Right atrium auricular region (tissue), 2 donors: Measurements from ENCODE around the gene FMO3. TPM values are rescaled to one million over a fixed set of nuclear protein-coding genes. Genes with fewer than 3 reads are reported as not detected.

Source experiments
- DNase-seq: peaks from one replicate; pipeline ENCODE4 v3.0.0-alpha.2; 2019; ENCODE audit warnings: low spot score
- H3K27ac ChIP-seq, 2 donors: fragments of 200-600 bp; sonication (generic); 1 replicate in 1 of 2; 2 replicates in 1 of 2; pipeline ENCODE4 v1.5.1; 2016 to 2019
- H3K27me3 ChIP-seq, 2 donors: fragments of 200-600 bp; sonication (generic); one replicate each; pipeline versions ENCODE4 v1.5.1 to v1.6.0; 2017 to 2019
- H3K36me3 ChIP-seq: fragments of 200-600 bp; sonication (generic); one replicate; pipeline ENCODE4 v1.5.1; 2016
- H3K4me1 ChIP-seq, 2 donors: fragments of 200-600 bp; sonication (generic); one replicate each; pipeline versions ENCODE4 v1.5.1 to v1.6.0; 2017 to 2019
- H3K4me3 ChIP-seq, 2 donors: fragments of 200-600 bp; sonication (generic); 1 replicate in 1 of 2; 2 replicates in 1 of 2; pipeline ENCODE4 v1.5.1; 2017 to 2019; ENCODE audit warnings: mild to moderate bottlenecking in 1 of 2, moderate library complexity in 1 of 2
- H3K9me3 ChIP-seq, 2 donors: fragments of 200-600 bp; sonication (generic); one replicate each; pipeline ENCODE4 v1.5.1; 2019
- total RNA-seq, 2 donors: library from RNA; depleted of rRNA; stranded (reverse); fragments of >200 nt; gene quantifications; one replicate each; pipeline ENCODE4 v1.1.0, GENCODE V29; 2016
- TF ChIP-seq, protein P1 (sequence below), 2 donors: fragments of 200-600 bp; sonication (generic); IDR thresholded peaks; one replicate each; pipeline ENCODE4 v1.5.1; 2019; ENCODE audit warnings: antibody characterized with exemption in 2 of 2

The FMO3 gene
- total RNA-seq, 2 donors from 2014 or later, result 2.4 TPM

DNA sequence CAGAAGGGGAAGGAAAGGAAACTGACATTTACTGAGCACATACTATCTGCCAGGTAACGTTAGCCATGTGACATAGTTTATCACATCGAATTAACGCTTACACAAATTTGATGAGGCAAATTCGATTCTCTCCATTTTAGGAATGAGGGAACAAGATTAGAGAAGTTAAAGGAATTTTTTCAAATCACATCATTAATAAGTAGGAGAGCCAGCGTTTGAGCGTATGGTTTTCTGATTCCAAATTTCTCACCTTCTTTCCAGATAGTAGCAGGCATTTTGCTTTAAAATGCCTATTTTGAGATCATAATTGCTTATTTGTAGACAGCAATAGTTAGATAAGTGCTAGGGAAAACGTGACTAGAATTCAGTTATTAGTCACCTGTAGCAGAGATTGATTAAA lies 19.3 kb downstream of the FMO3 start:
- Histone ChIP-seq H3K36me3 (no peaks in the 10 kb centered on the region), H3K4me3 (no peak overlapping the region), H3K27ac (peak overlapping the region in 1 of 2 donors; percentile 6), H3K9me3 (no peaks in the 10 kb centered on the region), H3K4me1 (peaks cover 0 to 8% of the 10 kb centered on the region in 2 donors), H3K27me3 (no peaks in the 10 kb centered on the region)
- TF ChIP-seq, protein P1, sequence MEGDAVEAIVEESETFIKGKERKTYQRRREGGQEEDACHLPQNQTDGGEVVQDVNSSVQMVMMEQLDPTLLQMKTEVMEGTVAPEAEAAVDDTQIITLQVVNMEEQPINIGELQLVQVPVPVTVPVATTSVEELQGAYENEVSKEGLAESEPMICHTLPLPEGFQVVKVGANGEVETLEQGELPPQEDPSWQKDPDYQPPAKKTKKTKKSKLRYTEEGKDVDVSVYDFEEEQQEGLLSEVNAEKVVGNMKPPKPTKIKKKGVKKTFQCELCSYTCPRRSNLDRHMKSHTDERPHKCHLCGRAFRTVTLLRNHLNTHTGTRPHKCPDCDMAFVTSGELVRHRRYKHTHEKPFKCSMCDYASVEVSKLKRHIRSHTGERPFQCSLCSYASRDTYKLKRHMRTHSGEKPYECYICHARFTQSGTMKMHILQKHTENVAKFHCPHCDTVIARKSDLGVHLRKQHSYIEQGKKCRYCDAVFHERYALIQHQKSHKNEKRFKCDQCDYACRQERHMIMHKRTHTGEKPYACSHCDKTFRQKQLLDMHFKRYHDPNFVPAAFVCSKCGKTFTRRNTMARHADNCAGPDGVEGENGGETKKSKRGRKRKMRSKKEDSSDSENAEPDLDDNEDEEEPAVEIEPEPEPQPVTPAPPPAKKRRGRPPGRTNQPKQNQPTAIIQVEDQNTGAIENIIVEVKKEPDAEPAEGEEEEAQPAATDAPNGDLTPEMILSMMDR (IDR thresholded peaks at IDR 0.05), result no peak
- DNase-seq, result no peak

DNA sequence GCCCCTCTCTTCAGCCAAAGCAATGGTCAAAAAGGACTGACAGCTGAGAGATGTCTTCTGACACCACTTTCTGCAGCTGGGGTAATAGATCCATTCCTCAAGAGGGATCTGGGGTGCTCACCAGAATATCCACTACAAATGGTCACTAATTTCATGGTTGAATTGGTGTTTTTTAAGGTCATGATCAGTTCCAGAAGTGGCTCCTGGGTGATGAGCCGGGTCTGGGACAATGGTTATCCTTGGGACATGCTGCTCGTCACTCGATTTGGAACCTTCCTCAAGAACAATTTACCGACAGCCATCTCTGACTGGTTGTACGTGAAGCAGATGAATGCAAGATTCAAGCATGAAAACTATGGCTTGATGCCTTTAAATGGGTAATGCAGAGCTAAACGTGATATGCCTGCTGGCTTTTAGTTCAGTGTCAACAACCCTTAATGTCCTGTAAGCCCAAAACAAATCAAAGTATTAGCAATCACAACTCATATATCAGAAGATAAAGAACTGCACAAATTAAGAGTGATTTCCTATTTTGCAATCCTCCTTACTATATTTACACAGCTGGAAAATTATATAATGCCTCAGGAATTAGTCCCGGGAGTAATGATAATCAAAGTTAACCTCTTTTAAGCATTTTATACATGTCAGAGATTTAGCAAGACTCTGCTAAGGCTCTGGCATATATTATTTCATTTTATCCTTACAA lies 20.1 kb downstream of the FMO3 start:
- no peaks in the 10 kb centered on the region for H3K36me3 ChIP-seq
- H3K9me3 ChIP-seq, result no peaks in the 10 kb centered on the region
- H3K27ac ChIP-seq, result peak overlapping the region; percentile 6 to 61
- TF ChIP-seq, protein P1 (IDR thresholded peaks at IDR 0.05), result no peak
- no peaks in the 10 kb centered on the region for H3K27me3 ChIP-seq
- H3K4me3 ChIP-seq, result no peak overlapping the region
- no peak for DNase-seq
- peaks cover 0 to 8% of the 10 kb centered on the region in 2 donors for H3K4me1 ChIP-seq

DNA sequence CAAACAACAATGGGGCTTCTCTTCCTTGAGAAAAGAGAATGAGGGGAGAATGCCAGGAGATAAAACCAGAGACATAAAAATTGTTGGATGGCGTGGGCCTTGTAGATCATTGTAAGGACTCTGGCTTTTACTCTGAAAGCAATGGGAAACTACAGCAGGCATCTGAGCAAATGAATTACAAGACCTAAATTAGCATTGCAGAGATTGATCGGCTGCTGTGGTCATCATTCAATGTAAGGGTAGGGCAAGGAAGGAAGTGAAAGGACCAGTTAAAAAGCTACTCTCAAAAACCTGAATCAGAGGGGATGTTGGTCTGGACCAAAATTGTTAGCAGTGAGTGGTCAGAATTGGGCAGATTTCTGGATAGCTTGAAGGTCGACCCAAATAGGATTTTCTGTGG lies 21.4 kb downstream of the FMO3 start:
- Histone ChIP-seq H3K27ac (peak overlapping the region in 1 of 2 donors; percentile 61), H3K27me3 (no peaks in the 10 kb centered on the region), H3K4me3 (no peak overlapping the region), H3K9me3 (no peaks in the 10 kb centered on the region), H3K36me3 (no peaks in the 10 kb centered on the region), H3K4me1 (peaks cover 0 to 8% of the 10 kb centered on the region in 2 donors)
- DNase-seq, result no peak
- TF ChIP-seq, protein P1 (IDR thresholded peaks at IDR 0.05), result no peak

DNA sequence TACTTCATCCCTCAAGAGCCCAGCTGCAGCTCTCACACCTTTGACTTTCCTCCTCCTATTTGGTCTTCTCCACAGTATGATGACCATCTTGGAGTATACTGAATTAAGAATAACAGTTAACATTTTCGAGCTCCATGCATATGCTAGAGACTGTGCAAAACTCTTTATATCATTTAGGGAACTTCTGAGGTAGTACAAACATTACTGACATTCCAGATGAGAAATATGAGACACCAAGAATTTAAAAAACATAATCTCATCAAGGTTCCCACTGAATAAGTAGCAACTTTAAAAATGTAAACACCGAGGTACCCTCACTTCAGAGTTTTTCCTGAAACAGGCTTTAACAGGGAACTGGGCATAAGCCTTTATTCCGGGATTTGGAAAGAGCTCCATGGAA lies 22.7 kb downstream of the FMO3 start:
- Histone ChIP-seq H3K9me3 (no peaks in the 10 kb centered on the region), H3K27me3 (no peaks in the 10 kb centered on the region), H3K36me3 (no peaks in the 10 kb centered on the region), H3K4me3 (no peak overlapping the region), H3K27ac (no peak overlapping the region), H3K4me1 (peaks cover 0 to 4% of the 10 kb centered on the region in 2 donors)
- TF ChIP-seq, protein P1 (IDR thresholded peaks at IDR 0.05), result no peak
- no peak for DNase-seq

DNA sequence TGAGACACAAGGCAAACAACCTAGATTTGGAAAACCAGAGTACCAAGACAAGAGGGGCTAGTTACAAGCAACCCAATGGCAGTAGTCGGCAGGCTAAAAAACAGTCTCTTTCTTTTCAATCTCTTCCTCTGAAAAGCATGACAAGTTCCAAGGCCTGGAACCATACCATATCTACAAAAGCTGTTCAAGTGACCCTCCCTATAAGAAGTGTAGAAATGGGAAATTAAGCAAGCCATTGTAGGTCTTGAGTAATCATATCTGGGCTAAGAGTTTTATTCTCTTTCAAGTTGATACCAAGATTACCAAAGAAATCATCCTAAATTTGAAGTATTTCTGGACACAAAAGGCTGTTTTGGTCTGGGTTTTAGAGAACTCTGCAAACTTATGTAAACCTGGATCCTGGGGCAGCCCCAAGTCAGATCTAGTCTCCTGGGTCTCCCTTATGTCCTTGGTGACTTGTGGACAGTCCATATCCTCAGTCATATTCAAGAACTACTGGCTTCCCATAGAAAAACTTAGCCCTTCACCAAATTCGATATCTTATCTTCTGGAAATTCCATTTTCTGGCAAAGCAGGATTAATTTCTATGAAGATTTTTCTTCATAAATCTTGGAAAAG lies 24.7 kb downstream of the FMO3 start:
- no peak for DNase-seq
- H3K27ac ChIP-seq, result peak overlapping the region; percentile 20 to 48
- H3K36me3 ChIP-seq, result no peaks in the 10 kb centered on the region
- TF ChIP-seq, protein P1 (IDR thresholded peaks at IDR 0.05), result no peak
- H3K4me3 ChIP-seq, result no peak overlapping the region
- no peaks in the 10 kb centered on the region for H3K27me3 ChIP-seq
- no peaks in the 10 kb centered on the region for H3K9me3 ChIP-seq
- H3K4me1 ChIP-seq, result peaks cover 0 to 2% of the 10 kb centered on the region in 2 donors
